ENCODE results near the gene STOM.

The STOM gene

DNA sequence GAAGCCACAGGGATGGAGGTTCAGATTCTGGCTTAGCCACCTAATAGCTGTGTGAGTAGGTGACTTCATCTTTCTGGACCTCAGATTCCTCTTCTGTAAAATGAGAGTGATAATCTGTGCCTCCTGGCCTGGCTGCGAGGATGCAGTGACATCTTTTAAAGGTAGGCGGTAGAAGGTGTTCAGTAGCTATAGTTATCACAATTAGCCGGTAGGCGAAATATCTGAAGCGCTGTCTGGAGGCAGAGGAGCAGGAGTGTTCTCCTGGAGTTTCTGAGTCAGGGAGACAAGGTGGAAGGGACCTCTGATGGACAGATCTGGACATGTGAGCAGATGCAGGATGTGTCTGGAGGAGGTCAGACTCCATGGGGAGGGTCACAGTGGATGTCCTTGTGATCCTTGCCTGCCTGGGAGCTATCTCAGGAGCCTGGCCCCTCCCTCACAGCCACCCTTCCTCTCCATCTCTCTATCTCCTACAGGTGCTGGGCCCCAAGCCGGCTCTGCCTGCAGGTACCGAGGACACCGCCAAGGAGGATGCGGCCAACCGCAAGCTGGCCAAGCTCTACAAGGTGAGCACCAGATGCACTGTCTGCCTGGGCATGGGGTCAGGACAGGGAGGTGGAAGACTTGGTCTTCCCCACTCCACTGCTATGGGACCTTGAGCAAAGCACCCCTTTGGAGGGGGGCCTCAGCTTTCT lies 56.4 kb downstream of the STOM start:
- H3K4me3 ChIP-seq (ENCODE audit: low read depth, low read length), result no peak overlapping the region
- no peak for DNase-seq (ENCODE audit: low read depth)
- TF ChIP-seq, protein P1, sequence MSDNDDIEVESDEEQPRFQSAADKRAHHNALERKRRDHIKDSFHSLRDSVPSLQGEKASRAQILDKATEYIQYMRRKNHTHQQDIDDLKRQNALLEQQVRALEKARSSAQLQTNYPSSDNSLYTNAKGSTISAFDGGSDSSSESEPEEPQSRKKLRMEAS (IDR thresholded peaks at IDR 0.05; ENCODE audit: low read depth, low read length), result no peak
- TF ChIP-seq, protein P2, sequence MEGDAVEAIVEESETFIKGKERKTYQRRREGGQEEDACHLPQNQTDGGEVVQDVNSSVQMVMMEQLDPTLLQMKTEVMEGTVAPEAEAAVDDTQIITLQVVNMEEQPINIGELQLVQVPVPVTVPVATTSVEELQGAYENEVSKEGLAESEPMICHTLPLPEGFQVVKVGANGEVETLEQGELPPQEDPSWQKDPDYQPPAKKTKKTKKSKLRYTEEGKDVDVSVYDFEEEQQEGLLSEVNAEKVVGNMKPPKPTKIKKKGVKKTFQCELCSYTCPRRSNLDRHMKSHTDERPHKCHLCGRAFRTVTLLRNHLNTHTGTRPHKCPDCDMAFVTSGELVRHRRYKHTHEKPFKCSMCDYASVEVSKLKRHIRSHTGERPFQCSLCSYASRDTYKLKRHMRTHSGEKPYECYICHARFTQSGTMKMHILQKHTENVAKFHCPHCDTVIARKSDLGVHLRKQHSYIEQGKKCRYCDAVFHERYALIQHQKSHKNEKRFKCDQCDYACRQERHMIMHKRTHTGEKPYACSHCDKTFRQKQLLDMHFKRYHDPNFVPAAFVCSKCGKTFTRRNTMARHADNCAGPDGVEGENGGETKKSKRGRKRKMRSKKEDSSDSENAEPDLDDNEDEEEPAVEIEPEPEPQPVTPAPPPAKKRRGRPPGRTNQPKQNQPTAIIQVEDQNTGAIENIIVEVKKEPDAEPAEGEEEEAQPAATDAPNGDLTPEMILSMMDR (IDR thresholded peaks at IDR 0.05; ENCODE audit: low read depth, low read length), result no peak
- TF ChIP-seq POLR2A (IDR thresholded peaks at IDR 0.05; ENCODE audit: extremely low read depth, insufficient read length) (no peak), MYC (IDR thresholded peaks at IDR 0.05; ENCODE audit: low read depth, low read length) (no peak)

DNA sequence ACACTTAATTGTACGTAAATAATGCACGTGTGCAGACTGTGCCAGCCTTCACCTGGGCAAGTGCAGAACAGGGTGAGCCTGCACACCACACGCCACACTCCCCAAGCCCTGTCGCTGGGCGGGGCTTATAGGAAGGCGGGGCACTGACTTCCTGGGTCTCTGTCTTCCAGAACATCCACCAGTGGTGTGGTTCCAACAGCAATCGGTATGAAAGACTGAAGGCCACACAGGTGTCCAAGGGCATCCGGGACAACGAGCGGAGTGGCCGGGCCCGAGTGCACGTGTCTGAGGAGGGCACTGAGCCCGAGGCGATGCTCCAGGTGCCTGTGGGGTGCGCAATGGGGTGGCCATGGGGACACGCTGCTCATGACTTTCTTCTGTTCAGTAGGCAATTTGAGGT lies 57.9 kb downstream of the STOM start:
- no peak for TF ChIP-seq MYC (IDR thresholded peaks at IDR 0.05; ENCODE audit: low read depth, low read length)
- TF ChIP-seq, protein P1 (IDR thresholded peaks at IDR 0.05; ENCODE audit: low read depth, low read length), result no peak
- TF ChIP-seq, protein P2 (IDR thresholded peaks at IDR 0.05; ENCODE audit: low read depth, low read length), result no peak
- no peak for TF ChIP-seq POLR2A (IDR thresholded peaks at IDR 0.05; ENCODE audit: extremely low read depth, insufficient read length)
- DNase-seq (ENCODE audit: low read depth), result no peak

DNA sequence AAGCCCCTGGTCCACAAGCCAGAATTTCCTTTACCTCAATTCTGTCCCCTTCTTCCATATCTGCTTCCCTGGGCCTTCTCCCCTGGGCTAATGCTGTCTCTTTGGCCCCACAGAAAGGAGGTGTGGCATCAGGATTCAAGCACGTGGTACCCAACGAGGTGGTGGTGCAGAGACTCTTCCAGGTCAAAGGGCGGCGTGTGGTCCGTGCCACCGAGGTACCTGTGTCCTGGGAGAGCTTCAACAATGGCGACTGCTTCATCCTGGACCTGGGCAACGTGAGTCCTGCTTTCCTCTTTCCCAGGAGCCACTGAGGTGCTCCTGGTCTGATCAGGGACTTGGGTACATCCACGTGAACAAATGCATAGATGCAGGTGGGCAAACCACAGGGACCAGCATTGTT lies 59.5 kb downstream of the STOM start:
- TF ChIP-seq POLR2A (IDR thresholded peaks at IDR 0.05; ENCODE audit: extremely low read depth, insufficient read length) (no peak), MYC (IDR thresholded peaks at IDR 0.05; ENCODE audit: low read depth, low read length) (no peak)
- TF ChIP-seq, protein P2 (IDR thresholded peaks at IDR 0.05; ENCODE audit: low read depth, low read length), result no peak
- TF ChIP-seq, protein P1 (IDR thresholded peaks at IDR 0.05; ENCODE audit: low read depth, low read length), result no peak
- no peak overlapping the region for H3K4me3 ChIP-seq (ENCODE audit: low read depth, low read length)
- DNase-seq (ENCODE audit: low read depth), result no peak

More for the DNA sequence above, 57.9 kb downstream of the STOM start:
- H3K4me3 ChIP-seq (ENCODE audit: low read depth, low read length), result no peak overlapping the region

DNA sequence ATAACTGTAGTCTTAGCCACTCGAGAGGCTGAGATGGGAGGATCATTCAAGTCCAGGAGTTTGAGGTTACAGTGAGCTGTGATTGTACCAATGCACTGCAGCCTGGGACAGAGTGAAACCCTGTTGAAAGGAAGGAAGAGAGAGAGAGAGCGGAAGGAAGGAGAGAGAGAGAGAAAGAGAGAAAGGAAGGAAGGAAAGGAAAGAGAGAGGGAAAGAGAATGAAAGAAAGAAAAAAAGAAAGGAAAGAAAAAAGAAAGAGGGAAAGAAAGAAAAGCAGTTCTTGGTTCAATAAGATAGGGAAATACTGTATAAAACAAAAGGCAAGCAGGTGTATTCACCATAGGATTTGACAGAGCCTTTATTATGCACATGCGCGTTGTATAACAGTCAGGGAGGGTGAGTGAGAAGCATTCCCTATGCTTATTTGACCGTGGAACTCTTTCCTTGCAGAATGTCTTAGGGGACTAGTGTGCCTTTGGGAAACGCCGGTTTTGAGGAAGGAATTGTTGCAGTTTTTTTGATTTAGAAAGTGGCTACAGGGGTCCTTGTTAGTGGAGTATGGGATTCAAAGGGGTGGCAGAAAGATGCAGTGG lies 60.1 kb downstream of the STOM start:
- no peak for DNase-seq (ENCODE audit: low read depth)
- TF ChIP-seq, protein P2 (IDR thresholded peaks at IDR 0.05; ENCODE audit: low read depth, low read length), result no peak
- TF ChIP-seq, protein P1 (IDR thresholded peaks at IDR 0.05; ENCODE audit: low read depth, low read length), result no peak
- TF ChIP-seq MYC (IDR thresholded peaks at IDR 0.05; ENCODE audit: low read depth, low read length) (no peak), POLR2A (IDR thresholded peaks at IDR 0.05; ENCODE audit: extremely low read depth, insufficient read length) (no peak)
- no peak overlapping the region for H3K4me3 ChIP-seq (ENCODE audit: low read depth, low read length)

DNA sequence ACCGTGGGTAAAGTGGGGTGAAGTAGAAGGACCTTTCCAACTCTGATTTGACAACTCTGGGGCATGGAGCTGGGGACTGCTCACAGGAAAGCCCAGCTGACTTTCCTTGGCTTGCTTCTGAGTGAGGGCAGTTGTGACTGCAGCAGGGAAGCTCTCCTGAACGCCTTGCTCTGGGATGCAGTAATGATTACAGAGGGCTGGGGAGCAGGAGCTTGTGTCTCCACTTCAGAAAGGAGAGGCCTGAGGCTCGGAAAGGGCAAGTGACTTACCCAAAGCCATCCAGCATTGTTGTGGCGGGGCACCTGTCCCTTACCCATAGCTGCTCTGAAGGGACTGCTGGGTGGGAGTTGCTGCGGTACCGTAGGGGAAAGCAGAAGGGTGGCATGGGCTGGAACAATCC lies 60.9 kb downstream of the STOM start:
- H3K4me3 ChIP-seq (ENCODE audit: low read depth, low read length), result no peak overlapping the region
- no peak for TF ChIP-seq MYC (IDR thresholded peaks at IDR 0.05; ENCODE audit: low read depth, low read length)
- no peak for DNase-seq (ENCODE audit: low read depth)

DNA sequence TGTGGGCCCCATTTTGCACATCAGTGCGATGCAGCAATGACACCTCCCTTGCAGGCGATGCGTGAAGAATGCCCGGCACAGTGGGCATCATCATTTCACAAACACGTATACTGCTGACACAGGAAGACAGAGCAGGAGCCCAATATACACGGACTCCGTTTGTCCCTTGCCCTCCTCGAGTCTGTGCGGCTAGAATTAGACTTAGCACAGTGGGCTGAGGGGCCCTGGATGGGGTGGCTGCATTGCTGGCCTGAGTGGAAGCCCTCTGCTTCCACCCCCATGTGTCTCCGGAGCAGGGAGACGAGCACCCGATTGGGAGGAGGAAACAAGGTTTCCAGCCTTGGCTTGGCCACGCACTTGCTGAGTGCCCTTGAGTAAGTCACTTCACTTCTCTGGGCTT lies 61.3 kb downstream of the STOM start:
- TF ChIP-seq POLR2A (IDR thresholded peaks at IDR 0.05; ENCODE audit: extremely low read depth, insufficient read length) (no peak), MYC (IDR thresholded peaks at IDR 0.05; ENCODE audit: low read depth, low read length) (no peak)
- no peak for DNase-seq (ENCODE audit: low read depth)

More for the DNA sequence above, 61.3 kb downstream of the STOM start:
- H3K4me3 ChIP-seq (ENCODE audit: low read depth, low read length), result no peak overlapping the region
